ENCODE measurements around the gene ASCL4. TPM values are rescaled to one million over a fixed set of nuclear protein-coding genes. Genes with fewer than 3 reads are reported as not detected.
"Not testable (repeated sequence)": the region's sequence is repeated elsewhere in the genome, so short reads cannot be mapped to it uniquely, and the experiment has no call there.

ASCL4 gene
- not detected for total RNA-seq
- long read RNA-seq, result 0 reads

- peaks cover 52% of the 10 kb centered on the region for H3K27me3 ChIP-seq
- H3K9me3 ChIP-seq, result no peaks in the 10 kb centered on the region
- H3K4me3 ChIP-seq, result peak within 1 kb of the TSS; percentile 11
- H3K4me1 ChIP-seq, result no peaks in the 10 kb centered on the region
- ATAC-seq (no peak), DNase-seq (no peak)
- H3K27ac ChIP-seq, result no peak within 1 kb of the TSS
- no peak for TF ChIP-seq CTCF (IDR thresholded peaks at IDR 0.05)
- no peaks in the 10 kb centered on the region for H3K36me3 ChIP-seq
- intact Hi-C loops (cut with DNase I), result no loop called here
Measured at GRCh38 chr12:107774349-107775029, at the start of gene ASCL4. TSS of gene ASCL4 (plus strand) at chr12:107774704. CDS start at chr12:107775219, 515 bp downstream.

DNA sequence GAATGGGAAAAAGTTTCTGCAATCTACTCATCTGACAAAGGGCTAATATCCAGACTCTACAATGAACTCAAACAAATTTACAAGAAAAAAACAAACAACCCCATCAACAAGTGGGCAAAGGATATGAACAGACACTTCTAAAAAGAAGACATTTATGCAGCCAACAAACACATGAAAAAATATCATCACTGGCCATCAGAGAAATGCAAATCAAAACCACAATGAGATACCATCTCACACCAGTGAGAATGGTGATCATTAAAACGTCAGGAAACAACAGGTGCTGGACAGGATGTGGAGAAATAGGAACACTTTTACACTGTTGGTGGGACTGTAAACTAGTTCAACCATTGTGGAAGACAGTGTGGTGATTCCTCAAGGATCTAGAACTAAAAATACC is 47.2 kb upstream of the ASCL4 start:
- ATAC-seq; intact Hi-C loops (cut with DNase I); H3K27ac ChIP-seq; H3K27me3 ChIP-seq; H3K4me1 ChIP-seq; H3K36me3 ChIP-seq; DNase-seq; H3K9me3 ChIP-seq; H3K4me3 ChIP-seq: not testable (repeated sequence)

DNA sequence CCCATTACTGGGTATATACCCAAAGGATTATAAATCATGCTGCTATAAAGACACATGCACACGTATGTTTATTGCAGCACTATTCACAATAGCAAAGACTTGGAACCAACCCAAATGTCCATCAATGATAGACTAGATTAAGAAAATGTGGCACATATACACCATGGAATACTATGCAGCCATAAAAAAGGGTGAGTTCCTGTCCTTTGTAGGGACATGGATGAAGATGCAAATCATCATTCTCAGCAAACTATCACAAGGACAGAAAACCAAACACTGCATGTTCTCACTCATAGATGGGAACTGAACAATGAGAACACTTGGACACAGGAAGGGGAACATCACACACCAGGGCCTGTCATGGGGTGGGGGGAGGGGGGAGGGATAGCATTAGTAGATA is 46.8 kb upstream of the ASCL4 start:
- H3K9me3 ChIP-seq; DNase-seq; H3K36me3 ChIP-seq; H3K27me3 ChIP-seq; ATAC-seq; H3K4me3 ChIP-seq; intact Hi-C loops (cut with DNase I); H3K27ac ChIP-seq; H3K4me1 ChIP-seq: not testable (repeated sequence)

DNA sequence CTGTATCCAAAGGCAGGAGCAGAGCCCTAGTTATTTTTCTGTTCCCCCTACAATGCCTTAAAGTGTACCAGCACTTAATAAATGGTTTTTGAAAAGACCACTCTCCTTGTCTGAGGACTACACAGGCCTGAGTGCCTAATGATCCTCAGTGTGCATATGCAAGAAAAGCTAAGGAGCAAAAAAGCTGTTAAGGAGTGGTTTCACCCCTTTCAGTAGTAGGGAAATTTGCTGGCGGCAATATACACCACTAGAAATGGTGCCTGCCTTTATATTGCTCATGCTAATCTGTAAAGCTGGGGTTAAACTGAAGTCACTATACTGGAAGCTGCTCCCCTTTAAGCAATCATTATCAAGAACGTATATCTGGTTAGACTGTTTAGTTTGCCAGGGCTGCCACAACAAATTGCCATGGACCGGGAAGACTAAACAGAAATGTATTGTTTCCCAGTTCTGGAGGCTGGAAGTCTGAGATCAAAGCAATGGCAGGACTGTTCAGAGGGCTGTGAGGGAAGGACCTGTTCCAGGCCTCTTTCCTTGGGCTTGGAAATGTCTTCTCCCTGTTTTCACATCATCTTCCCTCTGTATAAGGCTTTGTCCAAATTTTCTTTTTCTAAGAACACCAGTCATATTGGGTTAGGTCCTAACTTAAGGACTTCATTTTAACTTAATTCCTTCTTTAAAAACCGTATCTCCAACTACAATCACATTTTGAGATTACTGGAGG is 43.7 kb upstream of the ASCL4 start:
- Histone ChIP-seq H3K4me1 (no peaks in the 10 kb centered on the region), H3K36me3 (peaks cover 31% of the 10 kb centered on the region), H3K4me3 (no peak overlapping the region), H3K9me3 (no peaks in the 10 kb centered on the region), H3K27ac (no peak overlapping the region), H3K27me3 (no peaks in the 10 kb centered on the region)
- DNase-seq, result no peak
- no peak for TF ChIP-seq CTCF (IDR thresholded peaks at IDR 0.05)
- intact Hi-C loops (cut with DNase I), result no loop called here
- ATAC-seq, result no peak

- Histone ChIP-seq H3K27me3 (no peaks in the 10 kb centered on the region), H3K36me3 (peaks cover 37% of the 10 kb centered on the region), H3K9me3 (no peaks in the 10 kb centered on the region), H3K4me1 (no peaks in the 10 kb centered on the region), H3K27ac (no peak overlapping the region), H3K4me3 (no peak overlapping the region)
- no peak for DNase-seq
- intact Hi-C loops (cut with DNase I), result no loop called here
- no peak for ATAC-seq
- TF ChIP-seq CTCF (IDR thresholded peaks at IDR 0.05), result no peak
Measured at GRCh38 chr12:107731366-107731765, 43.1 kb upstream of the ASCL4 start.

DNA sequence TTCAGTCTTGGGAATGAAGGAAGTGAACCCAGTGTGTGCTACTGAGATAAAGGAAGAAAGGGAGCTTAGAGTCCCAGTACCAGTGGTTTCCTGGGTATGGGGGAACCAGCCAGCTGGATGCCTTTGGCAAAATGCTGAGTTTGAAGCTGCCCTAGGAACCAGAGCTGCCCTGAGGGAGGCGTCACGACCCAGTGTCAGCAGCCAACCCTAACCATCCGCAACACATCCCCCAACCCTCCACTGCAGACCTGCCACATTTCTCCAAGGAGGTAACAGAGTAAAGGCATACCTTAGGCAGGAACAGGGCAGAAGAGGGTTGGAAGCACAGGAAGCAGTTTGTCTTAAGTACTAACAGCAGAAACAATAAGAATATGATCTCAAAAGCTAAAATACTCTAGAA is 42.1 kb upstream of the ASCL4 start:
- H3K27me3 ChIP-seq, result no peaks in the 10 kb centered on the region
- H3K36me3 ChIP-seq, result peaks cover 47% of the 10 kb centered on the region
- no peak overlapping the region for H3K4me3 ChIP-seq
- intact Hi-C loops (cut with DNase I), result no loop called here
- ATAC-seq, result no peak
- TF ChIP-seq CTCF (IDR thresholded peaks at IDR 0.05), result no peak
- no peaks in the 10 kb centered on the region for H3K9me3 ChIP-seq
- H3K4me1 ChIP-seq, result no peaks in the 10 kb centered on the region
- DNase-seq, result no peak
- no peak overlapping the region for H3K27ac ChIP-seq

Measured in upper lobe of right lung (tissue), 1 donor.